Mesothelial cell of epicardium (in vitro differentiated cells): ENCODE data around the gene HSD17B2. TPM values are rescaled to one million over a fixed set of nuclear protein-coding genes. Genes with fewer than 3 reads are reported as not detected.

Experiments used
- DNase-seq, 2 experiments: peaks; one replicate each; pipeline ENCODE4 v3.0.0; 2021; ENCODE audit warnings: low spot score in 2 of 2; ENCODE audit not compliant: unreplicated experiment in 2 of 2
- H3K27ac Mint-ChIP-seq: 2 replicates; pipeline ENCODE4 v1.8.0; 2021; ENCODE audit warnings: mixed read lengths
- H3K27me3 Mint-ChIP-seq: 2 replicates; pipeline ENCODE4 v1.8.0; 2021; ENCODE audit warnings: low read depth, mixed read lengths
- H3K36me3 Mint-ChIP-seq: 2 replicates; pipeline ENCODE4 v1.8.0; 2021; ENCODE audit warnings: mixed read lengths
- H3K4me1 Mint-ChIP-seq: 2 replicates; pipeline ENCODE4 v1.8.0; 2021; ENCODE audit warnings: mixed read lengths
- H3K4me3 Mint-ChIP-seq: 2 replicates; pipeline ENCODE4 v1.8.0; 2021; ENCODE audit warnings: mild to moderate bottlenecking, moderate library complexity, mixed read lengths
- H3K9me3 Mint-ChIP-seq: 2 replicates; pipeline ENCODE4 v1.8.0; 2021; ENCODE audit warnings: mixed read lengths
- CTCF ChIP-seq: fragments of 200-600 bp; sonication (generic); IDR thresholded peaks from one replicate; pipeline ENCODE4 v1.5.0; 2021; ENCODE audit warnings: antibody characterized with exemption; ENCODE audit not compliant: unreplicated experiment
- total RNA-seq: library from RNA; stranded (reverse); gene quantifications from 3 replicates; pipeline ENCODE4 v1.2.1, GENCODE V29; 2021

The HSD17B2 gene
- total RNA-seq, 1 donor from 2014 or later: 3.1 TPM

GRCh38 chr16:82071421-82071820 lies 36.4 kb downstream of the HSD17B2 start:
- H3K4me3 Mint-ChIP-seq: no peak overlapping the region
- DNase-seq: no peak
- H3K9me3 Mint-ChIP-seq: peaks cover 14% of the 10 kb centered on the region
- H3K27me3 Mint-ChIP-seq: peaks cover 15% of the 10 kb centered on the region
- peaks cover 4% of the 10 kb centered on the region for H3K4me1 Mint-ChIP-seq
- H3K27ac Mint-ChIP-seq: no peak overlapping the region
- no peak for TF ChIP-seq CTCF
- no peaks in the 10 kb centered on the region for H3K36me3 Mint-ChIP-seq

GRCh38 chr16:82072313-82072712 lies 37.3 kb downstream of the HSD17B2 start:
- DNase-seq: no peak
- Mint-ChIP-seq H3K36me3 (peaks cover 3% of the 10 kb centered on the region), H3K27me3 (peaks cover 17% of the 10 kb centered on the region), H3K9me3 (peaks cover 22% of the 10 kb centered on the region), H3K4me3 (no peak overlapping the region), H3K4me1 (peaks cover 4% of the 10 kb centered on the region), H3K27ac (no peak overlapping the region)
- TF ChIP-seq CTCF: no peak

GRCh38 chr16:82074019-82074558 lies 39.0 kb downstream of the HSD17B2 start:
- Mint-ChIP-seq H3K36me3 (peaks cover 3% of the 10 kb centered on the region), H3K9me3 (peaks cover 35% of the 10 kb centered on the region), H3K4me1 (peaks cover 4% of the 10 kb centered on the region), H3K4me3 (no peak overlapping the region), H3K27ac (no peak overlapping the region), H3K27me3 (peaks cover 8% of the 10 kb centered on the region)
- DNase-seq: no peak
- no peak for TF ChIP-seq CTCF

GRCh38 chr16:82078125-82078524 lies 43.1 kb downstream of the HSD17B2 start:
- no peaks in the 10 kb centered on the region for H3K4me1 Mint-ChIP-seq
- peaks cover 3% of the 10 kb centered on the region for H3K36me3 Mint-ChIP-seq
- peaks cover 50% of the 10 kb centered on the region for H3K9me3 Mint-ChIP-seq
- H3K4me3 Mint-ChIP-seq: no peak overlapping the region
- TF ChIP-seq CTCF: no peak
- no peak for DNase-seq
- H3K27ac Mint-ChIP-seq: no peak overlapping the region
- H3K27me3 Mint-ChIP-seq: peaks cover 10% of the 10 kb centered on the region

GRCh38 chr16:82079892-82080291 lies 44.8 kb downstream of the HSD17B2 start:
- TF ChIP-seq CTCF: no peak
- peaks cover 45% of the 10 kb centered on the region for H3K9me3 Mint-ChIP-seq
- H3K4me3 Mint-ChIP-seq: no peak overlapping the region
- H3K36me3 Mint-ChIP-seq: peaks cover 3% of the 10 kb centered on the region
- H3K27ac Mint-ChIP-seq: no peak overlapping the region
- no peak for DNase-seq
- no peaks in the 10 kb centered on the region for H3K4me1 Mint-ChIP-seq
- H3K27me3 Mint-ChIP-seq: peaks cover 6% of the 10 kb centered on the region

- peaks cover 39% of the 10 kb centered on the region for H3K9me3 Mint-ChIP-seq
- DNase-seq: no peak
- no peak for TF ChIP-seq CTCF
- H3K27me3 Mint-ChIP-seq: peaks cover 8% of the 10 kb centered on the region
- H3K27ac Mint-ChIP-seq: no peak overlapping the region
- no peaks in the 10 kb centered on the region for H3K4me1 Mint-ChIP-seq
- H3K4me3 Mint-ChIP-seq: no peak overlapping the region
- peaks cover 3% of the 10 kb centered on the region for H3K36me3 Mint-ChIP-seq
These were observed 46.2 kb downstream of the HSD17B2 start for GRCh38 chr16:82081264-82081663.
